ENCODE results near the gene MAGI2.
A peak's percentile ranks its signal among the peaks of the same experiment; 100 is the strongest.

Gene MAGI2

GRCh38 chr7:79453558-79454360 lies at the start of gene MAGI2:
MAGI2 (minus strand) TSS chr7:79453667; CDS start chr7:79453320, 347 bp downstream.
- TF ChIP-seq TCF4 (CRISPR knock-in tag; IDR thresholded peaks at IDR 0.05; ENCODE audit: borderline replicate concordance) (peak; percentile 31; the same call in 1 of the 2 replicates), ZNF565 (CRISPR knock-in tag; conservative IDR thresholded peaks at IDR 0.05; ENCODE audit: low read depth) (no peak), TSHZ2 (CRISPR knock-in tag; IDR thresholded peaks at IDR 0.05) (peak; percentile 43; the same call in 1 of the 2 replicates), ZFP3 (CRISPR knock-in tag; IDR thresholded peaks at IDR 0.05) (0 out of 2 replicates have a peak, but pooled peaks have one; percentile 33), TOX (CRISPR knock-in tag; IDR thresholded peaks at IDR 0.05; ENCODE audit: borderline replicate concordance) (no peak), BACH2 (CRISPR knock-in tag; IDR thresholded peaks at IDR 0.05; ENCODE audit: borderline replicate concordance) (no peak), OSR1 (CRISPR knock-in tag; IDR thresholded peaks at IDR 0.05) (no peak), ESRRG (CRISPR knock-in tag; IDR thresholded peaks at IDR 0.05) (no peak), PPARA (CRISPR knock-in tag; IDR thresholded peaks at IDR 0.05; ENCODE audit: borderline replicate concordance) (no peak), SNAI2 (CRISPR knock-in tag; IDR thresholded peaks at IDR 0.05) (no peak), PATZ1 (CRISPR knock-in tag; IDR thresholded peaks at IDR 0.05; ENCODE audit: borderline replicate concordance) (no peak), CSRNP3 (CRISPR knock-in tag; IDR thresholded peaks at IDR 0.05) (no peak), ARNTL (CRISPR knock-in tag; IDR thresholded peaks at IDR 0.05; ENCODE audit: borderline replicate concordance, low read depth) (no peak), ZNF8 (CRISPR knock-in tag; IDR thresholded peaks at IDR 0.05) (0 out of 2 replicates have a peak, but pooled peaks have one; percentile 3), ISL1 (CRISPR knock-in tag; IDR thresholded peaks at IDR 0.05) (no peak), RARB (CRISPR knock-in tag; IDR thresholded peaks at IDR 0.05) (no peak), CSDC2 (CRISPR knock-in tag; IDR thresholded peaks at IDR 0.05) (peak; percentile 77; the same call in 1 of the 2 replicates)
- ATAC-seq, result peak; percentile 77

- TF ChIP-seq BACH2 (CRISPR knock-in tag; IDR thresholded peaks at IDR 0.05; ENCODE audit: borderline replicate concordance), result no peak
- no peak for TF ChIP-seq ESRRG (CRISPR knock-in tag; IDR thresholded peaks at IDR 0.05)
- no peak for TF ChIP-seq ZNF8 (CRISPR knock-in tag; IDR thresholded peaks at IDR 0.05)
- TF ChIP-seq CSRNP3 (CRISPR knock-in tag; IDR thresholded peaks at IDR 0.05), result no peak
- TF ChIP-seq ZFP30 (CRISPR knock-in tag; IDR thresholded peaks at IDR 0.05), result no peak
- no peak for ATAC-seq
These were observed 48.7 kb upstream of the MAGI2 start for GRCh38 chr7:79502151-79502550.

GRCh38 chr7:79500759-79501158 lies 47.3 kb upstream of the MAGI2 start:
- ATAC-seq, result no peak
- TF ChIP-seq ARNTL (CRISPR knock-in tag; IDR thresholded peaks at IDR 0.05; ENCODE audit: borderline replicate concordance, low read depth), result no peak
- no peak for TF ChIP-seq POU6F1 (CRISPR knock-in tag; IDR thresholded peaks at IDR 0.05; ENCODE audit: borderline replicate concordance, low read depth)

All from SK-N-SH treated with all-trans-retinoic acid at 6 μM for 48 hours (cell line).